Stimulated activated naive B cell treated with anti-CD40 and anti-IgM and Interleukin-4, amounts not matched to agents 10 μg/mL and 1 μg/mL and 100 μg/mL, for 72 hours (primary cell): ENCODE measurements around the gene ZAP70.
A peak's percentile ranks its signal among the peaks of the same experiment; 100 is the strongest.
"Not testable (repeated sequence)": the region's sequence is repeated elsewhere in the genome, so short reads cannot be mapped to it uniquely, and the experiment has no call there.

Source experiments
- ATAC-seq, 2 donors: fragments of 150-1000 bp; cut with Tn5 transposase; replicated peaks; 2 replicates each; pipeline ENCODE4 v1.10.0; 2021; ENCODE audit warnings: moderate library complexity in 1 of 2
- DNase-seq: peaks from one replicate; pipeline ENCODE4 v3.0.0; 2021
- H3K27ac Mint-ChIP-seq: one replicate; pipeline ENCODE4 v1.8.0; 2022; ENCODE audit warnings: mild to moderate bottlenecking, mixed read lengths
- H3K27me3 Mint-ChIP-seq, 2 donors: one replicate each; pipeline ENCODE4 v1.8.0; 2022; ENCODE audit warnings: mixed read lengths in 2 of 2
- H3K36me3 Mint-ChIP-seq, 2 donors: one replicate each; pipeline ENCODE4 v1.8.0; 2022; ENCODE audit warnings: mixed read lengths in 2 of 2, mild to moderate bottlenecking in 1 of 2
- H3K4me1 Mint-ChIP-seq, 2 donors: one replicate each; pipeline ENCODE4 v1.8.0; 2022; ENCODE audit warnings: mixed read lengths in 2 of 2, mild to moderate bottlenecking in 1 of 2
- H3K4me3 Mint-ChIP-seq, 2 donors: one replicate each; pipeline ENCODE4 v1.8.0; 2022; ENCODE audit warnings: mild to moderate bottlenecking in 2 of 2, mixed read lengths in 2 of 2, moderate library complexity in 1 of 2
- H3K9me3 Mint-ChIP-seq, 2 donors: one replicate each; pipeline ENCODE4 v1.8.0; 2022; ENCODE audit warnings: mixed read lengths in 2 of 2, mild to moderate bottlenecking in 1 of 2

Gene ZAP70

DNA sequence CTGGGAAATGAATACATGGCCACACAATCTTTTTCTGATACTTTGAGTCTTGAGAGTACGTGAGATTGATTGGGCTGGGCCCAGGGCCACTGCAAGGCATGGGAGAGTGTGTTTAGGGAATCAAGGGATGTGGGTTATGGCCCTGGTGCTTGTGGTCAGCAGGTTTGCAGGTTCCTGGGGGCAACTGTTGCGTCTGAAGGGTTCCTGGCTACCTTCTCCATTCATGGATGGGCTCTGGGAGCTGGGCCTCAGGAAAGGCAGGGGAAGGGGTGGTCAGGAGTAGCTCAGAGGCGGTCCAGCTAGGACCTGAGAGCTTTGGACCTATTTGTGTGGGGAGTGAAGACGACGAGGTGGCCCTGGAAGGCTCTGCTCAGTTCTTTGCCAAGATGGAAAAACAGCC, 8.4 kb upstream of the ZAP70 start:
- Mint-ChIP-seq H3K4me3 (no peak overlapping the region), H3K4me1 (peaks cover 7 to 17% of the 10 kb centered on the region in 2 donors), H3K9me3 (no peaks in the 10 kb centered on the region), H3K27ac (no peak overlapping the region), H3K36me3 (no peaks in the 10 kb centered on the region), H3K27me3 (peaks cover 2 to 12% of the 10 kb centered on the region in 2 donors)
- no peak for DNase-seq
- ATAC-seq = no peak

DNA sequence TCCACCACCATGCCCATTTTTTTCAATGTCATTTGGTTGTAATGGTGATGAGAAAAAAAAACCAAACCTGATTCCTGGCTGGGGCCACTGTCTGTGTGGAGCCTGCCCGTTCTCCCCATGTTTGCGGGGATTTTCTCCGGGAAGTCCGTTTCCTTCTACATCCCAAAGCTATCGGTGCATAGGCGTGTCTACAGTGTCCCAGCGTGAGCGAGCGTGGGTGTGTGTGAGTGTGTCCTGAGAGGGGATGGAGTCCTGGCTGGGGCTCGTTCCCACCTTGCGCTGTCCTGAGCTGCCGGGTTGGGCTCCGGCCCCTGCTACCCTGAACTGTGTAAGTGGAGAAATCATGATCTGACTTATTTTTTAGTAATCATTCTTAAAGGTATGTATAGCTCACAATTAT, 7.3 kb upstream of the ZAP70 start:
- ATAC-seq (no peak), DNase-seq (no peak)
- Mint-ChIP-seq H3K4me1 (peaks cover 7 to 13% of the 10 kb centered on the region in 2 donors), H3K27me3 (peaks cover 3 to 15% of the 10 kb centered on the region in 2 donors), H3K4me3 (no peak overlapping the region), H3K9me3 (no peaks in the 10 kb centered on the region), H3K27ac (no peak overlapping the region), H3K36me3 (no peaks in the 10 kb centered on the region)

DNA sequence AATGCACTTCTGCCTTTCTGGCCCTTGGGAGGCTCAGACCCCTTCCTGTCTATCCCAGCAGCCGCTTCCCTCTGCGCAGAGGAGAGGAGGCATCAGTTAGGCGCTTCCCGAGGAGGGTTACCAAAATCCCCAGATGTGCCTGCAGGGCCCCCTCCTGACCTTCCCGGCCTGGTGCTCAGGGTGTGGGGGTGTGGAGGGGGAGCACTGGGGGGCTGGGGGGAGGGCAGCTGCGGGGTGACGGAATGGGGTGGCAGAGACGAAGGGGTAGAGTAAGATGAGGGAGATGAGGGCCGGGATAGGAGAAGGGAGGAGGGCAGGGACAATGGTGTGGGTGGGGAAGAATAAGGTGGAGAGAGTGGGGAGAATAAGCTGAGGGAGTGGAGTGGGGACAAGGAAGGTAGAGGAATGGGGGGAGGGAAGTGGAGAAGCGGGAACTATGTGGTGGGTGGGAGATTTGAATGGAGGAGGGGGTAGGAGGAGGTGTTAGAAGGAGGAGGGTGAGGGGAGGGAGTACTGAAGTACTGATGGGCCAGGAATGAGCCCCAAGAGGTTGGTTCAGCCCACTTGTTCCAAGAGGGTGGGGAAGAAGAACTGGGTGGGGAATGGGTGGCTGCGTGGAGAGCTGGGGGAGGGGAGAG, 6.5 kb upstream of the ZAP70 start:
- Mint-ChIP-seq H3K27me3 (peaks cover 3 to 15% of the 10 kb centered on the region in 2 donors), H3K27ac (no peak overlapping the region), H3K4me3 (no peak overlapping the region), H3K4me1 (peaks cover 7 to 13% of the 10 kb centered on the region in 2 donors), H3K9me3 (no peaks in the 10 kb centered on the region), H3K36me3 (no peaks in the 10 kb centered on the region)
- DNase-seq (no peak), ATAC-seq (no peak)

GRCh38 chr2:97707362-97708047, 5.9 kb upstream of the ZAP70 start:
- Mint-ChIP-seq H3K4me3 (no peak overlapping the region), H3K36me3 (no peaks in the 10 kb centered on the region), H3K27ac (no peak overlapping the region), H3K27me3 (peaks cover 3 to 15% of the 10 kb centered on the region in 2 donors), H3K4me1 (peaks cover 7 to 17% of the 10 kb centered on the region in 2 donors), H3K9me3 (no peaks in the 10 kb centered on the region)
- DNase-seq (no peak), ATAC-seq (no peak)

DNA sequence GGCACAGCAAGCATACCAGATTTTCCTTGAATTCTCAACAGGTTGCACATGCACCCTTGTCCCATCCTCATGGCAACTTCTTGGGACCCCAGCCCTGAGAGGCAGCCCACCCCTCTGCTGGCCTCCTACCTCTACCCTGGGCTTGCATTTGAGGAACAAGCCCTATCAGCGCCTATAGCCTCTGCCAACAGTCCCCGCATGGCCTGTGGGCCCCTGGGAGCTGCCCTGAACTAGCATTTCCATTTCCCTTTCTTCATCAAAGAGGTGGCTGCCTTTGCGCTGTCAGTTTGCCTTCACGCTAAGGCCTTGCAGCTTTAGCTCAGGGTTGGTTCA, 5.4 kb upstream of the ZAP70 start:
- ATAC-seq (peak in 1 of 2 donors; percentile 28), DNase-seq (no peak)
- Mint-ChIP-seq H3K27ac (no peak overlapping the region), H3K9me3 (no peaks in the 10 kb centered on the region), H3K4me1 (peaks cover 7 to 20% of the 10 kb centered on the region in 2 donors), H3K4me3 (no peak overlapping the region), H3K27me3 (peaks cover 3 to 15% of the 10 kb centered on the region in 2 donors), H3K36me3 (no peaks in the 10 kb centered on the region)

DNA sequence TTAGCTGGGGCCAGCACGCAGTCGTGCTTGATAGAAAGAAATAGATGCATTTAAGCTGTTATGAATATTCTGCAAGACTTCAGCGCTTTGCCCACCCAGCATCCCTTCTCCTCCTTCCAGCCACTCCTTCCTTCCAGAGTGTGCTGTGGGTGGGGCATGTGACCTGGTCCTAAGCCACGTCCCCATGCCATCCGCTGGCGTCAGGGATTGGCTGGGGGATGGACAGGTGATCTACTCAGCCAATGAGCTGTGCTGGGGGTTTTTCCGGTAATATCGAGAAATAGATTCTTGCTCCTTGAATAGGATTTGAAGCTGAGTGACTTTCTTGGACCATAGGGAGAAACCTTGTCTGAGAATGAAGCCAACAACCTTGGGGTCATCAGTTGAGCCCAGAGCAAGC, 4.8 kb upstream of the ZAP70 start:
- Mint-ChIP-seq H3K4me3 (no peak overlapping the region), H3K27me3 (peaks cover 3 to 15% of the 10 kb centered on the region in 2 donors), H3K4me1 (peaks cover 12 to 26% of the 10 kb centered on the region in 2 donors), H3K27ac (no peak overlapping the region), H3K9me3 (no peaks in the 10 kb centered on the region), H3K36me3 (no peaks in the 10 kb centered on the region)
- ATAC-seq = no peak
- no peak for DNase-seq

DNA sequence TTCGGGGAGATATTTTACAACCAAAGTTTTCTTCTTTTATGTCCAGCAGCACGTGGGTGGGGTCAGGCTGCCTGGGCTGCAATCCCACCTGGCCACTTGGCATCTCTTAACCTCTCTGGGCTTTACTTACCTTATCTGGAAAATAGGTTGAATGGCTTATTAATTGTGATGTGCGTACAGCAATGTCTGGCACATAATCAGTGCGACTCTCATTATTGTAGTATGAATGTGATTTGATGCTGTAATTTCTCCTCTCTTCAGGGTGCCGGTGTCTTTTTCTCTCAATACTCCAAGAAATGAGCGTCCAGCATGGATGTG, 2.0 kb upstream of the ZAP70 start:
- DNase-seq (no peak), ATAC-seq (no peak)
- no peak overlapping the region for H3K4me3 Mint-ChIP-seq
- peaks cover 21 to 37% of the 10 kb centered on the region in 2 donors for H3K4me1 Mint-ChIP-seq
- H3K27me3 Mint-ChIP-seq = peaks cover 3 to 15% of the 10 kb centered on the region in 2 donors
- H3K36me3 Mint-ChIP-seq = no peaks in the 10 kb centered on the region
- H3K27ac Mint-ChIP-seq = no peak overlapping the region
- H3K9me3 Mint-ChIP-seq = no peaks in the 10 kb centered on the region

DNA sequence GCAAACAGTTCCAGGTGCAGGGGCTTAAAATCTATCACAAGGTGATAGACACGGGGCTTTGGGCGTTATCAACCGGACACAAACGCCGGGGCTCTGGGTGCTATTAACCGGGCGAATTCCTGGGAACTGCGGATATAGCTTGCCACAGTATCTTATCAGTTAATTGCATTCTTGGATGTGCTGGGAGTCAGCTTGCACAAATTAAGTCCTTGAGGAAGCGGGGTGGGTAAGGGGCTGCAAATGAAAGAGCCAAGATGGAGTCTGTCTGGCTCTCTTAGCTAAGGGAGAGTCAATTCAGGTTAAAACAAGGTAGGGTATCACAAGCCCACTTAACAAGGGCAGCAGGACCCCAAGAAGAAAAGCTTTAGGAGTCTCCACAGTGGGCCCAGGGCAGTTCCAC, 1.2 kb upstream of the ZAP70 start:
- Mint-ChIP-seq H3K27me3 (peaks cover 3 to 15% of the 10 kb centered on the region in 2 donors), H3K4me1 (peaks cover 21 to 37% of the 10 kb centered on the region in 2 donors), H3K4me3 (peak overlapping the region in 1 of 2 donors; percentile 5)
- H3K9me3 Mint-ChIP-seq, H3K36me3 Mint-ChIP-seq, H3K27ac Mint-ChIP-seq, DNase-seq, ATAC-seq: not testable (repeated sequence)

GRCh38 chr2:97712693-97713295, 582 bp upstream of the ZAP70 start:
- peaks cover 21 to 36% of the 10 kb centered on the region in 2 donors for H3K4me1 Mint-ChIP-seq
- H3K4me3 Mint-ChIP-seq = no peak overlapping the region
- no peak for ATAC-seq
- H3K9me3 Mint-ChIP-seq = no peaks in the 10 kb centered on the region
- peaks cover 3 to 14% of the 10 kb centered on the region in 2 donors for H3K27me3 Mint-ChIP-seq
- no peak overlapping the region for H3K27ac Mint-ChIP-seq
- DNase-seq = no peak
- no peaks in the 10 kb centered on the region for H3K36me3 Mint-ChIP-seq

DNA sequence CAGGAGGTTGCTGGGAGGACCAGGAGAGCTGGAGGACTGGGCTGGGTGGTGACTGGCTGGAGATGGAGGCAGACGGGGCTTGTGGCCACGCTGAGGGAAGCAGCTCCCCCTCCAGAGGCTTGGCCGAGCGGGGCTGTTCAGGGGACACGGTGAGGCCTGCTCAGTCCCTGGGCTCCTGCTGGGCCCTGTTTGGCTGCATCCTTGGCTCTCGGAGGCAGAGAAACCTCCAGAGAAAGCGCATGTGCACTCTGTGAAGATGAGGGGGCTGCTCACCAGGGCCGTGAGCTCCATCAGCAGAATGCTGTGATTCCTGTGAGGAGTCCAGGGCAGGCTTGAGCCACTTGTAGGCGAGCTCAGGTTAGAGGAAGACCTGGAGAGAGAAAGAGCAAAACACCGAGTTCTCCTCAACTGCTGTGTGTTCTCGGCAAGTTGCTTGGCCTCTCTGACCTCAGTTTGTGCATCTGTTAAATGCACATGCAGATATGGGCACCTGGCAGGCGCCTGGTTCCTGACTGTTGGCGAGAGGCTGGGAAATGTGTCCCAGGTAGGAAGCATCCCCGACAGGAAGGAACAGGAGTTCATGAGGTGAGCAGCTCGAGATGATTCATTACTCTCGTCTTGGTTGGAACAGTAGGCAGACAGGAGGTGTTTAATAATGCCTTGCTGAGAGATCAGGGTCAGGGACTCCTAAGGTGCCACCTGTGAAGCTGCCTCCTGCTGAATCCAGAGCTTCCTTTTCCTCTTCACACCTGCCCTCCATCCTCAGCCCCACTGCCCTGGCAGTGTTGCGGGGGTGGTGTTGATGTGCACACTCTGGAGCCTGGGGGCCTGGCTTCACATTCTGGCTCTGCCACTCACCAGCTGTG, 941 bp downstream of the ZAP70 start:
- peaks cover 3 to 6% of the 10 kb centered on the region in 2 donors for H3K27me3 Mint-ChIP-seq

DNA sequence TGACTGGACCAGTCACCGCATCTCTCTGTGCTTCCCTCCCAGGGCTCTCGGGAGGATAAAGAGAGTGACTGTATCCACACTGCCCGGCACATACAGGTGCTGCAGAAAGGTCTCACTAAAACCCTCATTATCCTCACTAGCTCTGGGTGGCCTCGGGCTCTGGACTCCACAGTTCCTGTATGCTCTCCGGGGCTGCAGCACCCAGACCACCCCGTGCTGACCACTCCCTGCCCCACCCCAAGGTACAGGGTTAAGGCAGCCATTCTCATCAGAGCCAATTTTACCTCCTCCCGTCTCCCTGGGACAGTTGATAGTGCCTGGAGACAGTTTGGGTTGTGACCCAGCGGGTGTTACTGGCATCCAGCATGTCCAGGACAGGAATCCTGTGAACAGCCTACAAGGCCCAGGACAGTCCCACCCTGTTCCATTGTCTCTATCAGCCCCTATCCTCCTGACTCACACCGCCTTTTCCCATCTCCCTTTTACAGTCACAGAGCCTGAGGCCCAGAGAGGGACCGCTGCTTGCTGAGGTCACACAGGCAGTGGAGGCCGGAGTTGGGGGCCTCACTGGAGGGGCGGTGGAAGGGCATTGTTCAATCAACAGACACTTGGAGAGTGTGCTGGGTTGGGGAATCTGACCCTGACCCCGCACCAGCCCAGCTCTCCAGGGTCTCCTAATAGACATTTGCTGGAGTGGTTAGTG, 1.7 kb downstream of the ZAP70 start:
- ATAC-seq (no peak), DNase-seq (no peak)
- peaks cover 0 to 5% of the 10 kb centered on the region in 2 donors for H3K36me3 Mint-ChIP-seq
- peaks cover under 1 to 2% of the 10 kb centered on the region in 2 donors for H3K27me3 Mint-ChIP-seq
- H3K27ac Mint-ChIP-seq = no peak overlapping the region
- peaks cover 0 to 5% of the 10 kb centered on the region in 2 donors for H3K9me3 Mint-ChIP-seq
- H3K4me1 Mint-ChIP-seq = peaks cover 35 to 39% of the 10 kb centered on the region in 2 donors
- no peak overlapping the region for H3K4me3 Mint-ChIP-seq

More for the DNA sequence above, 941 bp downstream of the ZAP70 start:
- Mint-ChIP-seq H3K27ac (peak overlapping the region; percentile 96), H3K4me3 (peak overlapping the region in 1 of 2 donors; percentile 36), H3K36me3 (peaks cover 0 to 5% of the 10 kb centered on the region in 2 donors), H3K9me3 (peaks cover 0 to 5% of the 10 kb centered on the region in 2 donors), H3K4me1 (peaks cover 34 to 41% of the 10 kb centered on the region in 2 donors)
- DNase-seq = no peak
- no peak for ATAC-seq

GRCh38 chr2:97715951-97716694, 2.7 kb downstream of the ZAP70 start:
- no peak for ATAC-seq
- Mint-ChIP-seq H3K4me3 (no peak overlapping the region), H3K27ac (no peak overlapping the region), H3K9me3 (peaks cover 0 to 5% of the 10 kb centered on the region in 2 donors), H3K36me3 (peaks cover 0 to 5% of the 10 kb centered on the region in 2 donors), H3K27me3 (no peaks in the 10 kb centered on the region), H3K4me1 (peaks cover 34 to 42% of the 10 kb centered on the region in 2 donors)
- DNase-seq = no peak
